ENCODE results near the gene POU4F3.

POU4F3 gene

GRCh38 chr5:146327989-146328388, 10.7 kb upstream of the POU4F3 start:
- no peak overlapping the region for H3K4me3 ChIP-seq (ENCODE audit: low read depth, low read length)
- TF ChIP-seq CTCF (IDR thresholded peaks at IDR 0.05; ENCODE audit: control insufficient read depth, extremely low read depth, insufficient read depth) = no peak
- no peak for DNase-seq (ENCODE audit: low read depth)

- no peak for DNase-seq (ENCODE audit: low read depth)
- no peak for TF ChIP-seq CTCF (IDR thresholded peaks at IDR 0.05; ENCODE audit: control insufficient read depth, extremely low read depth, insufficient read depth)
- no peak overlapping the region for H3K4me3 ChIP-seq (ENCODE audit: low read depth, low read length)
These were observed 8.9 kb upstream of the POU4F3 start for GRCh38 chr5:146329697-146330096.

GRCh38 chr5:146331423-146331822, 7.2 kb upstream of the POU4F3 start:
- no peak for DNase-seq (ENCODE audit: low read depth)
- no peak for TF ChIP-seq CTCF (IDR thresholded peaks at IDR 0.05; ENCODE audit: control insufficient read depth, extremely low read depth, insufficient read depth)
- H3K4me3 ChIP-seq (ENCODE audit: low read depth, low read length) = no peak overlapping the region

GRCh38 chr5:146334074-146334533, 4.5 kb upstream of the POU4F3 start:
- no peak for DNase-seq (ENCODE audit: low read depth)
- no peak for TF ChIP-seq CTCF (IDR thresholded peaks at IDR 0.05; ENCODE audit: control insufficient read depth, extremely low read depth, insufficient read depth)
- no peak overlapping the region for H3K4me3 ChIP-seq (ENCODE audit: low read depth, low read length)

GRCh38 chr5:146336197-146336596, 2.4 kb upstream of the POU4F3 start:
- no peak for DNase-seq (ENCODE audit: low read depth)
- H3K4me3 ChIP-seq (ENCODE audit: low read depth, low read length) = no peak overlapping the region
- no peak for TF ChIP-seq CTCF (IDR thresholded peaks at IDR 0.05; ENCODE audit: control insufficient read depth, extremely low read depth, insufficient read depth)

- no peak for TF ChIP-seq CTCF (IDR thresholded peaks at IDR 0.05; ENCODE audit: control insufficient read depth, extremely low read depth, insufficient read depth)
- no peak overlapping the region for H3K4me3 ChIP-seq (ENCODE audit: low read depth, low read length)
- DNase-seq (ENCODE audit: low read depth) = no peak
These were observed 1.3 kb upstream of the POU4F3 start for GRCh38 chr5:146337264-146337904.

GRCh38 chr5:146337928-146338327, 711 bp upstream of the POU4F3 start:
- TF ChIP-seq CTCF (IDR thresholded peaks at IDR 0.05; ENCODE audit: control insufficient read depth, extremely low read depth, insufficient read depth) = no peak
- H3K4me3 ChIP-seq (ENCODE audit: low read depth, low read length) = no peak overlapping the region
- no peak for DNase-seq (ENCODE audit: low read depth)
